Esophagus muscularis mucosa (tissue), 4 donors: ENCODE results near the gene ATP13A5. TPM values are rescaled to one million over a fixed set of nuclear protein-coding genes. Genes with fewer than 3 reads are reported as not detected.

Source experiments
- DNase-seq: peaks from one replicate; pipeline ENCODE4 v3.0.0-alpha.2; 2017; ENCODE audit errors: extremely low spot score
- H3K27ac ChIP-seq, 4 donors: fragments of 200-600 bp; sonication (generic); replicated peaks in 1 of 4; 1 replicate in 3 of 4; 2 replicates in 1 of 4; pipeline ENCODE4 v1.5.1; 2016 to 2019; ENCODE audit warnings: mild to moderate bottlenecking in 1 of 4
- H3K27me3 ChIP-seq, 4 donors: fragments of 200-600 bp; sonication (generic); one replicate each; pipeline versions ENCODE4 v1.5.1 to v1.6.0; 2016 to 2019
- H3K36me3 ChIP-seq, 4 donors: fragments of 200-600 bp; sonication (generic); one replicate each; pipeline ENCODE4 v1.5.1; 2016 to 2019
- H3K4me1 ChIP-seq, 4 donors: fragments of 200-600 bp; sonication (generic); one replicate each; pipeline ENCODE4 v1.5.1; 2016 to 2019
- H3K4me3 ChIP-seq, 4 donors: fragments of 200-600 bp; sonication (generic); 1 replicate in 2 of 4; 2 replicates in 2 of 4; pipeline ENCODE4 v1.5.1; 2016 to 2019; ENCODE audit warnings: mild to moderate bottlenecking in 4 of 4, moderate library complexity in 1 of 4
- H3K9me3 ChIP-seq, 4 donors: fragments of 200-600 bp; sonication (generic); 1 replicate in 3 of 4; 2 replicates in 1 of 4; pipeline ENCODE4 v1.5.1; 2016 to 2019
- CTCF ChIP-seq, 3 experiments: fragments of 200-600 bp in 2 of 3; fragments of 450-650 bp in 1 of 3; sonication (generic) in 2 of 3; IDR thresholded peaks; one replicate each; pipeline ENCODE4 v1.5.1; 2017 to 2019; ENCODE audit warnings: antibody characterized with exemption in 3 of 3, mild to moderate bottlenecking in 2 of 3, moderate library complexity in 1 of 3
- EP300 ChIP-seq: sonication (generic); formaldehyde crosslinking; IDR thresholded peaks from one replicate; pipeline ENCODE4 v1.6.1; 2017; ENCODE audit warnings: antibody characterized with exemption
- POLR2A ChIP-seq: fragments of 450-650 bp; IDR thresholded peaks from one replicate; pipeline ENCODE4 v1.6.1; 2017; ENCODE audit warnings: antibody characterized with exemption, moderate library complexity, mild to moderate bottlenecking, low read depth
- POLR2AphosphoS5 ChIP-seq, 2 donors: sonication (generic); formaldehyde crosslinking; IDR thresholded peaks; one replicate each; pipeline ENCODE4 v1.6.1; 2017; ENCODE audit warnings: antibody characterized with exemption in 2 of 2
- WGBS: methylation state at CpG from one replicate; pipeline ENCODE4 v1.1.5; 2018; 5-methylcytosine and 5-hydroxymethylcytosine counted together
- intact Hi-C: fragments of 100-400 bp; cut with DNase I; formaldehyde crosslinking; loops from one replicate; pipeline ENCODE4 v1.15.1; 2023
- total RNA-seq, 4 donors: library from RNA; depleted of rRNA; stranded (reverse); fragments of >200 nt; gene quantifications; one replicate each; pipeline versions ENCODE4 v1.1.0 to v1.2.1, GENCODE V29; 2016

ATP13A5 gene
- total RNA-seq, 4 donors from 2014 or later = not detected

- H3K9me3 ChIP-seq = no peaks in the 10 kb centered on the region
- no peaks in the 10 kb centered on the region for H3K36me3 ChIP-seq
- intact Hi-C loops = no loop called here
- TF ChIP-seq POLR2AphosphoS5 (IDR thresholded peaks at IDR 0.05) (no peak), POLR2A (no peak), EP300 (no peak), CTCF (IDR thresholded peaks at IDR 0.05) (no peak)
- no peak overlapping the region for H3K27ac ChIP-seq
- H3K4me3 ChIP-seq = no peak overlapping the region
- no peaks in the 10 kb centered on the region for H3K27me3 ChIP-seq
- no peak for DNase-seq
- no peaks in the 10 kb centered on the region for H3K4me1 ChIP-seq
- WGBS = 80% methylated on average over 2 of the region's 3 CpGs
Measured at GRCh38 chr3:193330555-193331204, 47.9 kb downstream of the ATP13A5 start.

- no peak for DNase-seq
- Histone ChIP-seq H3K27me3 (no peaks in the 10 kb centered on the region), H3K36me3 (no peaks in the 10 kb centered on the region), H3K9me3 (no peaks in the 10 kb centered on the region), H3K4me3 (no peak overlapping the region), H3K4me1 (no peaks in the 10 kb centered on the region), H3K27ac (no peak overlapping the region)
- WGBS = 52% methylated on average over 2 of the region's 2 CpGs
- TF ChIP-seq POLR2A (no peak), POLR2AphosphoS5 (IDR thresholded peaks at IDR 0.05) (no peak), CTCF (IDR thresholded peaks at IDR 0.05) (no peak), EP300 (no peak)
- intact Hi-C loops = no loop called here
Measured at GRCh38 chr3:193317682-193318300, 60.8 kb downstream of the ATP13A5 start.

- WGBS = 83% methylated on average over 3 of the region's 3 CpGs
- DNase-seq = no peak
- Histone ChIP-seq H3K4me1 (peaks cover 0 to 11% (median 9%) of the 10 kb centered on the region in 4 donors), H3K4me3 (no peak overlapping the region), H3K27me3 (no peaks in the 10 kb centered on the region), H3K27ac (no peak overlapping the region), H3K36me3 (no peaks in the 10 kb centered on the region), H3K9me3 (no peaks in the 10 kb centered on the region)
- no peak for TF ChIP-seq CTCF (IDR thresholded peaks at IDR 0.05)
- TF ChIP-seq POLR2AphosphoS5 (IDR thresholded peaks at IDR 0.05) = no peak
- TF ChIP-seq POLR2A = no peak
- no peak for TF ChIP-seq EP300
- intact Hi-C loops = no loop called here
Measured at GRCh38 chr3:193314161-193314560, 64.4 kb downstream of the ATP13A5 start.

- H3K27ac ChIP-seq = no peak overlapping the region
- H3K9me3 ChIP-seq = no peaks in the 10 kb centered on the region
- no peaks in the 10 kb centered on the region for H3K36me3 ChIP-seq
- intact Hi-C loops = no loop called here
- no peak overlapping the region for H3K4me3 ChIP-seq
- H3K27me3 ChIP-seq = no peaks in the 10 kb centered on the region
- TF ChIP-seq POLR2A = no peak
- no peak for TF ChIP-seq POLR2AphosphoS5 (IDR thresholded peaks at IDR 0.05)
- TF ChIP-seq EP300 = no peak
- TF ChIP-seq CTCF (IDR thresholded peaks at IDR 0.05) = no peak
- 85% methylated on average over 3 of the region's 3 CpGs for WGBS
- no peak for DNase-seq
- H3K4me1 ChIP-seq = peaks cover 0 to 11% (median 9%) of the 10 kb centered on the region in 4 donors
Measured at GRCh38 chr3:193313061-193313958, 65.2 kb downstream of the ATP13A5 start.
